Naive thymus-derived CD4-positive, alpha-beta T cell (primary cell): ENCODE results near the gene ADCK2. TPM values are rescaled to one million over a fixed set of nuclear protein-coding genes. Genes with fewer than 3 reads are reported as not detected.

Experiments
- ATAC-seq: fragments of 150-1000 bp; cut with Tn5 transposase; 2 replicates; pipeline ENCODE4 v1.10.0; 2021; ENCODE audit warnings: mild to moderate bottlenecking, moderate library complexity
- CTCF ChIA-PET: fragments of 350-600 bp; sonication (Branson Sonifier 250); formaldehyde crosslinking; loops from one replicate; lab custom pipeline; 2021; ENCODE audit warnings: antibody characterized with exemption; lab: Charles Lee
- POLR2A ChIA-PET: fragments of 350-600 bp; sonication (Branson Sonifier 250); formaldehyde crosslinking; loops from one replicate; lab custom pipeline; 2021; ENCODE audit warnings: antibody characterized with exemption, inconsistent platforms; lab: Charles Lee
- DNase-seq, 9 donors: peaks; one replicate each; pipeline versions ENCODE4 v3.0.0 to v3.0.0-alpha.2; 2020 to 2022; ENCODE audit warnings: mixed read lengths in 1 of 9
- H3K27ac ChIP-seq: one replicate; pipeline ENCODE4 v1.7.0; 2013; ENCODE audit warnings: mild to moderate bottlenecking, low read depth, low read length, moderate library complexity
- H3K27me3 ChIP-seq, 2 donors: one replicate each; pipeline ENCODE4 v1.7.0; 2013; ENCODE audit warnings: low read length in 2 of 2, mild to moderate bottlenecking in 2 of 2, moderate library complexity in 2 of 2; ENCODE audit not compliant: control insufficient read depth in 2 of 2, insufficient read depth in 2 of 2
- H3K36me3 ChIP-seq, 3 experiments: 1 replicate in 2 of 3; 2 replicates in 1 of 3; pipeline ENCODE4 v1.7.0; 2013; ENCODE audit warnings: low read length in 3 of 3, mild to moderate bottlenecking in 3 of 3, moderate library complexity in 1 of 3; ENCODE audit not compliant: insufficient read depth in 3 of 3, control insufficient read depth in 2 of 3
- H3K4me1 ChIP-seq, 2 donors: one replicate each; pipeline ENCODE4 v1.7.0; 2013; ENCODE audit warnings: low read length in 2 of 2, mild to moderate bottlenecking in 2 of 2, moderate library complexity in 1 of 2; ENCODE audit not compliant: control insufficient read depth in 2 of 2, insufficient read depth in 2 of 2
- H3K4me3 ChIP-seq: 2 replicates; pipeline ENCODE4 v1.7.0; 2013; ENCODE audit warnings: mild to moderate bottlenecking, low read length
- H3K9me3 ChIP-seq, 3 experiments: 1 replicate in 2 of 3; 2 replicates in 1 of 3; pipeline ENCODE4 v1.7.0; 2013; ENCODE audit warnings: low read length in 3 of 3; ENCODE audit not compliant: control insufficient read depth in 2 of 3
- H3K27ac Mint-ChIP-seq, 9 donors: one replicate each; pipeline ENCODE4 v1.8.0; 2020 to 2022; ENCODE audit warnings: mixed read lengths in 9 of 9, mild to moderate bottlenecking in 8 of 9, moderate library complexity in 5 of 9, inconsistent platforms in 2 of 9
- H3K27me3 Mint-ChIP-seq, 5 donors: one replicate each; pipeline ENCODE4 v1.8.0; 2021 to 2022; ENCODE audit warnings: mixed read lengths in 5 of 5, mild to moderate bottlenecking in 1 of 5
- H3K36me3 Mint-ChIP-seq, 5 donors: one replicate each; pipeline ENCODE4 v1.8.0; 2020 to 2022; ENCODE audit warnings: mixed read lengths in 5 of 5, mild to moderate bottlenecking in 3 of 5, inconsistent platforms in 1 of 5
- H3K4me1 Mint-ChIP-seq, 7 donors: one replicate each; pipeline ENCODE4 v1.8.0; 2020 to 2022; ENCODE audit warnings: mixed read lengths in 7 of 7, mild to moderate bottlenecking in 3 of 7, inconsistent platforms in 1 of 7
- H3K4me3 Mint-ChIP-seq, 10 donors: one replicate each; pipeline ENCODE4 v1.8.0; 2020 to 2022; ENCODE audit warnings: mild to moderate bottlenecking in 10 of 10, mixed read lengths in 10 of 10, moderate library complexity in 6 of 10, inconsistent platforms in 2 of 10
- H3K9me3 Mint-ChIP-seq, 11 donors: one replicate each; pipeline ENCODE4 v1.8.0; 2020 to 2022; ENCODE audit warnings: mixed read lengths in 11 of 11, mild to moderate bottlenecking in 4 of 11, inconsistent platforms in 1 of 11, moderate library complexity in 1 of 11
- intact Hi-C, 2 donors: fragments of 100-400 bp; cut with micrococcal nuclease; formaldehyde crosslinking; loops; one replicate each; pipeline ENCODE4 v1.15.1; 2023
- polyA plus RNA-seq, 2 donors: library from polyadenylated mRNA; unstranded; fragments of 300-500 nt; fragmentation: Illumina TruSeq; gene quantifications; one replicate each; pipeline ENCODE4 v1.2.3, GENCODE V29; 2021
- total RNA-seq, 6 experiments: library from RNA in 5 of 6; stranded (reverse) in 5 of 6; gene quantifications; 1 replicate in 5 of 6; 2 replicates in 1 of 6; pipeline ENCODE4 v1.2.3 and lab custom pipeline; 2021 to 2026

Gene ADCK2
- total and polyA plus RNA-seq, 7 experiments from 2014 or later, result 15.2 to 34.2 (median 18.9) TPM

DNA sequence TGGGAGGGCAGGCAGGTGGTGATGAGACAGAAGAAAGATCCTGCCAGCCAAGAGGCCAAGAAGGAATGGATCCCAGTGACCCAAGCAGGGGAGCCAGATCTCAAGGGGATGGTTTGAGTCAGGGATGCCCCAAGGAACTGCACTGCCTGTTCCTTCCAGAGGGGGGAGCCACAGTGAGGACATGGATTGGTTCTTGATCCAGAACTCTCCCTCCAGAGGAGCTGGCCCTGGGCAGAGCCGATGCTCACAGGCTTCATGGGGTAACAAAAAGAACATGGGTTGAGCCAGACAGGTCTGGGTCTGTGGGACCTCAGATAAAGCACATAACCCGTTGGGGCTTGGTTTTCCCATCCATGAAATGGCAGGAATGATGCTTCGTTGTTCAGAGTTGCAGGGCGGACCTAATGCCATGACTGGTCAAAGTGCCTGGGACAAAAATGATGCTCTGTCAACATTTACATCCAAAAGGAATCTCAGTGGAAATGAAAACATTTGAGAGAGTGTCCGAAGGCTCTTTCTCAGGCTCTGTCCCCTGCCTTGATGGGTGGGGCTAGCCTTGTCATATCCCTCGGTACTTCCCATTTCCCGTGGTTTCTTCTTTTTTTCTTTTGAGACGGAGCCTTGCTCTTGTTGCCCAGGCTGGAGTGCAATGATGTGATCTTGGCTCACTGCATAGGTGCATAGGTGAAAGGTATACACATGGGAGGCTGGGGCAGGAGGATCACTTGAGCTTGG lies 27.4 kb upstream of the ADCK2 start:
- no peaks in the 10 kb centered on the region for H3K36me3 ChIP-seq
- ChIA-PET CTCF (interaction anchor here (0.7 kb wide), 1 partner anchor 8 kb away, joined by 3 read pairs; no protein-coding TSS in a partner anchor), POLR2A (no interaction called here)
- Mint-ChIP-seq H3K27ac (peak overlapping the region in 1 of 9 donors; percentile 37), H3K4me3 (no peak overlapping the region), H3K4me1 (peaks cover 9 to 20% (median 12%) of the 10 kb centered on the region in 7 donors), H3K9me3 (peaks cover 0 to 4% (median 0%) of the 10 kb centered on the region in 11 donors), H3K36me3 (peaks cover 0 to 5% (median 0%) of the 10 kb centered on the region in 5 donors), H3K27me3 (peaks cover 22 to 53% (median 33%) of the 10 kb centered on the region in 5 donors)
- H3K9me3 ChIP-seq, result no peaks in the 10 kb centered on the region
- intact Hi-C loops, result no loop called here
- ATAC-seq (no peak), DNase-seq (no peak)
- no peaks in the 10 kb centered on the region for H3K4me1 ChIP-seq
- no peak overlapping the region for H3K4me3 ChIP-seq
- H3K27ac ChIP-seq, result no peak overlapping the region
- H3K27me3 ChIP-seq, result no peaks in the 10 kb centered on the region

DNA sequence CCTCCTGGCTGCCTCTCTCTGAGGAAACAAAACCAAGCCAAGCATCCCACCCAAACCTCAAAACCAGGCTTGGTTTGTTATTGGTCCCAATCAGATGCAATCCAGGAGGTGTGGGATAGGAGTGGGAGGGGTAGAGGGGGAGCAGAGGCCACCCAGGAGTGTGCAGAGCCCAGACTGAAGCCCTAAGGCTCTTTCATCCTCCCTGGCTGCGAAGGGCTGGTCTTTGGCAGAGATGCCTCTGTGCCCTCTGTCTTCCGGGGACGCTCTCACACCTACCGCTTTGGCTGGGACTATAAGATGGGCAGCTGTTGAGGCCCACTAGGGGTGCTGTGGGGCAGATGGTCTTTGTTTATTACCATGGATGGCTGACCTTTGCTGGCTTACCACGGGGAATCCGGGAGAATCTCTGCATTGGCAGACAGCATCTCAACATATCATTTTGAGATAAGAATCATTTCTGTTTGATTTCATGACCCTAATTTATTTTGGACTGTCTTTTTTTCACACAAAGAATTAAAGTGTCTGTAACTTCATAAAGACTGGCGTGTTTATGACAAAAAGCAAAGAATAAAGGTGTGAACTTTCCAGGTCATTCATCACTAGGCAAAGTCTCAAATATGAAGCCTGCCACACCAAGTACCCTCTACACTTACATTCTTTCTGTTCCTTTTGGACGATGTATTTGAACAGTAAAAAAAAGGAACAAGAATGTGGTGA lies 25.7 kb upstream of the ADCK2 start:
- peaks cover 4 to 12% (median 5%) of the 10 kb centered on the region in 7 donors for H3K4me1 Mint-ChIP-seq
- no peaks in the 10 kb centered on the region for H3K36me3 ChIP-seq
- peak in 3 of 9 donors; percentile 17 to 31 (median 29) for DNase-seq
- H3K36me3 Mint-ChIP-seq, result no peaks in the 10 kb centered on the region
- H3K27me3 ChIP-seq, result no peaks in the 10 kb centered on the region
- ChIA-PET CTCF (interaction anchor here (0.7 kb wide), 1 partner anchor 225 kb away, joined by 4 read pairs; no protein-coding TSS in a partner anchor), POLR2A (no interaction called here)
- H3K9me3 Mint-ChIP-seq, result peaks cover 0 to 3% (median 0%) of the 10 kb centered on the region in 11 donors
- no peak overlapping the region for H3K4me3 ChIP-seq
- peak overlapping the region in 2 of 9 donors; percentile 15 to 39 for H3K27ac Mint-ChIP-seq
- no peaks in the 10 kb centered on the region for H3K4me1 ChIP-seq
- H3K4me3 Mint-ChIP-seq, result peak overlapping the region in 1 of 10 donors; percentile 40
- H3K27ac ChIP-seq, result no peak overlapping the region
- ATAC-seq, result peak; percentile 90
- H3K27me3 Mint-ChIP-seq, result peaks cover 11 to 43% (median 25%) of the 10 kb centered on the region in 5 donors
- intact Hi-C loops, result no loop called here
- H3K9me3 ChIP-seq, result no peaks in the 10 kb centered on the region

GRCh38 chr7:140649556-140650205 lies 23.1 kb upstream of the ADCK2 start:
- intact Hi-C loops, result no loop called here
- Mint-ChIP-seq H3K36me3 (no peaks in the 10 kb centered on the region), H3K4me3 (no peak overlapping the region), H3K27ac (no peak overlapping the region), H3K27me3 (peaks cover 0 to 28% (median 10%) of the 10 kb centered on the region in 5 donors), H3K4me1 (peaks cover 9 to 17% (median 11%) of the 10 kb centered on the region in 7 donors), H3K9me3 (no peaks in the 10 kb centered on the region)
- no peak for DNase-seq
- POLR2A ChIA-PET, result interaction anchor here (1.0 kb wide), 1 partner anchor 24 kb away, joined by 3 read pairs; no protein-coding TSS in a partner anchor
- Histone ChIP-seq H3K4me1 (no peaks in the 10 kb centered on the region), H3K9me3 (no peaks in the 10 kb centered on the region), H3K27me3 (no peaks in the 10 kb centered on the region), H3K27ac (no peak overlapping the region), H3K4me3 (no peak overlapping the region), H3K36me3 (no peaks in the 10 kb centered on the region)
- CTCF ChIA-PET, result interaction anchor here (0.6 to 1.3 kb wide), 4 partner anchors 10 to 162 kb away, joined by 3 to 4 read pairs (median 3); no protein-coding TSS in a partner anchor
- no peak for ATAC-seq

- ChIA-PET POLR2A (interaction anchor here (1.0 kb wide), 1 partner anchor 23 kb away, joined by 3 read pairs; no protein-coding TSS in a partner anchor), CTCF (interaction anchor here (0.6 to 1.3 kb wide), 2 partner anchors 159 to 161 kb away, joined by 3 to 4 read pairs; no protein-coding TSS in a partner anchor)
- Histone ChIP-seq H3K36me3 (no peaks in the 10 kb centered on the region), H3K27me3 (no peaks in the 10 kb centered on the region), H3K27ac (no peak overlapping the region), H3K4me3 (no peak overlapping the region), H3K4me1 (no peaks in the 10 kb centered on the region), H3K9me3 (no peaks in the 10 kb centered on the region)
- H3K36me3 Mint-ChIP-seq, result no peaks in the 10 kb centered on the region
- peak overlapping the region in 1 of 9 donors; percentile 10 for H3K27ac Mint-ChIP-seq
- H3K4me3 Mint-ChIP-seq, result no peak overlapping the region
- intact Hi-C loops, result no loop called here
- DNase-seq, result no peak
- ATAC-seq, result no peak
- H3K9me3 Mint-ChIP-seq, result no peaks in the 10 kb centered on the region
- peaks cover 9 to 19% (median 11%) of the 10 kb centered on the region in 7 donors for H3K4me1 Mint-ChIP-seq
- H3K27me3 Mint-ChIP-seq, result peaks cover 0 to 28% (median 9%) of the 10 kb centered on the region in 5 donors
Measured at GRCh38 chr7:140650367-140650766, 22.4 kb upstream of the ADCK2 start.

DNA sequence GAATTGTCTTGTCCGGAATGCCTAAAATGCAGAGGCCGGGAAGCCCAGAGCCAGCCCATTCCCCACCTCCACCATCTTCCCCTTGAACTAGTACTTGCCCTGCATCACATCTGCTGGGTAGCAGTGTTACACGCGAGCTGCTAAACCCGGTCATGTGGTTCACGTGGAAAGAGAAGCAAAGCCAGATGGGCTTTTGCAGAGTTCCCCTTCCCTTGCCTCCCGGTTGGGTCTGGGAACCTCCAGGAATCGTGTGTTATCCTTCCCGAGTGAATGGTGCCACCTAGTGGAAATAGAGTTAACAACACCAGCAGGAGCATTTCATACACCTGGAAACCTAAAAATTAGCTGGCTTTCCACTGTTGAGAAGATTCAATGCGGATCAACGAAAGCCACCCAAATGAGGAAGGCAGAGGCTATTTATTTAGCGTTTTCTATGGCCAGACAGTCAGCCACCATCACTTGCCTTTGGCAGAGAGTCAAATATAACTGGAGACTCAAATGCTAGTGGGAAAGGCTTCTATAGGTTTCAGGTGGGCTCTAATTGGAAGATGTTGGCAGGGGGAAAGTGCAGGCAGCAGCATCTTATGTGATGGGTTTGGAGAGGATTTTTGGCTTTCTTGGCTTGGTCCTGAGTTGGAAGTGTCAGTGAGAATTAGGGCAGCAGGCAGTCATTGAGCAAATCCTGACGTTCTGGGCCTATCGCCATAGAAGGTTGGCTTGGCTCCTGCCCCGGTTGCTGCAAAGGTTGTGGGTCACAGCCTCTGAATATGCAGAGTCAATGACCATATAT lies 19.2 kb upstream of the ADCK2 start:
- DNase-seq, result peak in 5 of 9 donors; percentile 23 to 55 (median 41)
- Mint-ChIP-seq H3K4me3 (peak overlapping the region in 4 of 10 donors; percentile 21 to 42 (median 34)), H3K9me3 (no peaks in the 10 kb centered on the region), H3K27me3 (peaks cover 5 to 40% (median 14%) of the 10 kb centered on the region in 5 donors), H3K4me1 (peaks cover 6 to 26% (median 21%) of the 10 kb centered on the region in 7 donors), H3K27ac (peak overlapping the region in 2 of 9 donors; percentile 16 to 63), H3K36me3 (peaks cover 0 to 4% (median 0%) of the 10 kb centered on the region in 5 donors)
- ChIA-PET POLR2A (no interaction called here), CTCF (interaction anchor here (0.6 to 1.5 kb wide), 5 partner anchors 20 to 358 kb away, joined by 3 to 16 read pairs (median 3); no protein-coding TSS in a partner anchor)
- peaks cover 0 to 9% of the 10 kb centered on the region in 2 donors for H3K4me1 ChIP-seq
- no peak overlapping the region for H3K27ac ChIP-seq
- intact Hi-C loops, result loop anchor here (1.0 kb wide), 3 partner anchors 135 to 359 kb away; no protein-coding TSS in a partner anchor
- H3K36me3 ChIP-seq, result no peaks in the 10 kb centered on the region
- ATAC-seq, result peak; percentile 55
- H3K9me3 ChIP-seq, result no peaks in the 10 kb centered on the region
- H3K27me3 ChIP-seq, result no peaks in the 10 kb centered on the region
- H3K4me3 ChIP-seq, result no peak overlapping the region
